GM12878 (cell line): ENCODE data around the gene DENND2C. TPM values are rescaled to one million over a fixed set of nuclear protein-coding genes. Genes with fewer than 3 reads are reported as not detected.

ENCODE experiments used
- ATAC-seq: fragments of 200-7000 bp; cut with Tn5 transposase; 3 replicates; pipeline ENCODE4 v1.9.1; 2020; ENCODE audit warnings: mild to moderate bottlenecking, moderate library complexity
- BruUV-seq: library from RNA; stranded (reverse); fragments of 400-500 nt; replicated peaks from 2 replicates; lab custom pipeline; 2021; lab: Mats Ljungman, UMichigan
- CTCF ChIA-PET: fragments of 300-600 bp; sonication (Branson Sonifier 250); formaldehyde crosslinking; extraction: SDS; loops from one replicate; lab custom pipeline; 2021; ENCODE audit warnings: inconsistent platforms; lab: Yijun Ruan, JAX
- POLR2A ChIA-PET: fragments of 350-600 bp; formaldehyde crosslinking; extraction: SDS; loops from one replicate; lab custom pipeline; 2021; ENCODE audit warnings: inconsistent platforms; lab: Charles Lee
- RAD21 ChIA-PET: fragments of 300-600 bp; sonication (Branson Sonifier 250); formaldehyde crosslinking; loops from one replicate; lab custom pipeline; 2023; ENCODE audit warnings: antibody characterized with exemption; ENCODE audit not compliant: unreplicated experiment; lab: Charles Lee
- SMC1A ChIA-PET: fragments of 300-600 bp; sonication (Branson Sonifier 250); formaldehyde crosslinking; loops from one replicate; lab custom pipeline; 2023; ENCODE audit not compliant: unreplicated experiment, uncharacterized antibody; lab: Charles Lee
- DNase-seq: peaks from one replicate; pipeline ENCODE4 v3.0.0-alpha.2; 2011; ENCODE audit warnings: low read depth, low spot score
- FAIRE-seq: peaks from 3 replicates; lab custom pipeline; 2011; peaks lifted over from hg19 to GRCh38; lab: Jason Lieb, UNC
- H2AFZ ChIP-seq: 2 replicates; pipeline ENCODE4 v1.6.0; 2011; ENCODE audit warnings: low read depth, low read length, control low read depth; ENCODE audit not compliant: control insufficient read depth
- H3K27ac ChIP-seq: 2 replicates; pipeline ENCODE4 v1.5.1; 2011; ENCODE audit warnings: control low read depth; ENCODE audit not compliant: control insufficient read depth, insufficient read depth
- H3K27me3 ChIP-seq, 2 experiments: replicated peaks in 1 of 2; 2 replicates each; pipeline versions ENCODE4 v1.6.0 to v1.6.1; 2011; ENCODE audit warnings: low read length in 1 of 2; ENCODE audit not compliant: control insufficient read depth in 2 of 2, insufficient read depth in 2 of 2
- H3K36me3 ChIP-seq, 2 experiments: 2 replicates each; pipeline ENCODE4 v1.5.1; 2011; ENCODE audit warnings: low read length in 1 of 2; ENCODE audit not compliant: control insufficient read depth in 2 of 2, insufficient read depth in 2 of 2
- H3K4me1 ChIP-seq: 2 replicates; pipeline ENCODE4 v1.6.1; 2011; ENCODE audit warnings: mild to moderate bottlenecking, low read length, moderate library complexity, mixed read lengths; ENCODE audit not compliant: control insufficient read depth, insufficient read depth
- H3K4me2 ChIP-seq: 2 replicates; pipeline ENCODE4 v1.6.0; 2011; ENCODE audit warnings: control low read depth; ENCODE audit not compliant: control insufficient read depth, insufficient read depth
- H3K4me3 ChIP-seq: fragments of 200-600 bp; sonication (generic); 2 replicates; pipeline ENCODE4 v1.5.1; 2016
- H3K79me2 ChIP-seq: 2 replicates; pipeline ENCODE4 v1.6.0; 2011; ENCODE audit warnings: low read length; ENCODE audit not compliant: control insufficient read depth, insufficient read depth
- H3K9ac ChIP-seq: 2 replicates; pipeline ENCODE4 v1.8.0; 2011; ENCODE audit warnings: low read length, control low read depth, mixed read lengths; ENCODE audit not compliant: control insufficient read depth, insufficient read depth
- H3K9me3 ChIP-seq: replicated peaks from 3 replicates; pipeline ENCODE4 v1.5.1; 2011; ENCODE audit warnings: mild to moderate bottlenecking, low read length; ENCODE audit not compliant: control insufficient read depth, insufficient read depth
- H4K20me1 ChIP-seq: 2 replicates; pipeline ENCODE4 v1.6.0; 2011; ENCODE audit not compliant: control insufficient read depth, insufficient read depth
- BCL11A ChIP-seq: IDR thresholded peaks from 2 replicates; pipeline ENCODE4 v1.6.1; 2011; ENCODE audit warnings: low read depth, low read length
- MTA3 ChIP-seq: IDR thresholded peaks from 2 replicates; pipeline ENCODE4 v1.6.1; 2012; ENCODE audit warnings: low read length, inconsistent platforms, borderline replicate concordance
- NFYB ChIP-seq: IDR thresholded peaks from 2 replicates; pipeline ENCODE4 v1.6.1; 2011; ENCODE audit warnings: low read depth, mild to moderate bottlenecking, low read length, improper control_type of control experiment, moderate library complexity; ENCODE audit not compliant: insufficient read depth
- NRF1 ChIP-seq: conservative IDR thresholded peaks from 2 replicates; pipeline ENCODE4 v1.6.1; 2011; ENCODE audit warnings: mild to moderate bottlenecking, low read depth, low read length, improper control_type of control experiment
- POLR2A ChIP-seq: IDR thresholded peaks from 2 replicates; pipeline ENCODE4 v1.6.1; 2011; ENCODE audit warnings: low read depth, mild to moderate bottlenecking, low read length
- RFX5 ChIP-seq: IDR thresholded peaks from 2 replicates; pipeline ENCODE4 v1.6.1; 2011; ENCODE audit warnings: low read depth, low read length, improper control_type of control experiment
- SMC3 ChIP-seq: IDR thresholded peaks from 2 replicates; pipeline ENCODE4 v1.6.1; 2011; ENCODE audit warnings: low read length, improper control_type of control experiment, borderline replicate concordance
- TARDBP ChIP-seq: IDR thresholded peaks from 2 replicates; pipeline ENCODE4 v1.6.1; 2016; ENCODE audit warnings: borderline replicate concordance
- ZBED1 ChIP-seq: IDR thresholded peaks from 2 replicates; pipeline ENCODE4 v1.6.1; 2016; ENCODE audit warnings: borderline replicate concordance
- in situ Hi-C: fragments of 300-500 bp; cut with MboI; formaldehyde crosslinking; loops from 9 replicates; pipeline ENCODE4 v1.14.3; 2018; ENCODE audit warnings: mixed read lengths
- intact Hi-C: fragments of 100-400 bp; cut with micrococcal nuclease; formaldehyde crosslinking; loops from one replicate; pipeline ENCODE4 v1.14.2; 2022; ENCODE audit not compliant: unreplicated experiment
- polyA plus RNA-seq, 11 experiments: library from polyadenylated mRNA; depleted of rRNA in 4 of 11; unstranded in 6 of 11; stranded (reverse) in 5 of 11; fragments of >200 nt; fragmentation: Nextera tagmentation in 4 of 11; fragmentation: Illumina TruSeq in 1 of 11; extraction: Ambion mirVana in 4 of 11; extraction: Trizol in 1 of 11; gene quantifications; 1 replicate in 1 of 11; 2 replicates in 10 of 11; pipeline versions ENCODE4 v1.2.1 to v1.2.3, GENCODE V29; 2011 to 2016; ENCODE audit warnings: inconsistent platforms in 2 of 11, missing spikeins in 2 of 11, low read depth in 1 of 11
- total RNA-seq, 4 experiments: library from RNA; depleted of rRNA in 3 of 4; stranded (reverse); fragments of >200 nt in 3 of 4; fragmentation: Illumina TruSeq in 1 of 4; extraction: Trizol in 1 of 4; gene quantifications; 2 replicates each; pipeline versions ENCODE4 v1.2.1 to v1.2.3, GENCODE V29; 2013 to 2021
- TF ChIP-seq, protein P1 (sequence below): IDR thresholded peaks from 2 replicates; pipeline ENCODE4 v1.6.1; 2012; ENCODE audit warnings: improper control_type of control experiment, low read depth, low read length; ENCODE audit not compliant: insufficient replicate concordance

Gene DENND2C
- total and polyA plus RNA-seq, 10 of the 15 experiments (the other 5 are each of a cell fraction or from before 2014, with no cell fraction given), result 0.01 to 0.10 (median 0.06) TPM; not detected in 3

DNA sequence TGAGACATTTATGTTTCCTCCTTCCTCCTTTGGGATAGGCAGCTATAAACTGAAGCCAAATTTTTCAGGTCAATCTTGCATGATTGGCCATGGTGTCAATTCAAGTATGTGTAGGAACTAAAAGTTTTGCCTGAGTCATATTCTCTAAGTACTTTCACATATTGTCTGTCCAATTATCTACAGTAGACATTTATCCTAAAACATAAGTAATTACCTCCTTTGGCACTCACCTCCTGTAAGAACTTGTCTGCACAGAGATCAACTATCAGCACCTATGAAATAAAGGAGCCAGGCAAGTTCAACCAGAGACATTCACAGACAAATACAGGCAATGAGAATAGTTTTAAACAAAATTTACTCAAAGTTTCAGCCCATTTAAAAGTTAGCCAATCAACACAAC, 74.2 kb downstream of the DENND2C start:
- Histone ChIP-seq H3K27me3 (no peaks in the 10 kb centered on the region), H3K36me3 (no peaks in the 10 kb centered on the region), H3K4me2 (no peak overlapping the region), H3K9ac (no peak overlapping the region), H3K9me3 (no peaks in the 10 kb centered on the region), H2AFZ (no peak overlapping the region)
- SMC1A ChIA-PET, result no interaction called here
- no TSS peak for BruUV-seq
- in situ Hi-C loops, result no loop called here
- ATAC-seq (no peak), DNase-seq (no peak)
- no peak for TF ChIP-seq POLR2A
- no peak for TF ChIP-seq RFX5
- no peak for TF ChIP-seq SMC3
- no peak for TF ChIP-seq NFYB
- TF ChIP-seq, protein P1, sequence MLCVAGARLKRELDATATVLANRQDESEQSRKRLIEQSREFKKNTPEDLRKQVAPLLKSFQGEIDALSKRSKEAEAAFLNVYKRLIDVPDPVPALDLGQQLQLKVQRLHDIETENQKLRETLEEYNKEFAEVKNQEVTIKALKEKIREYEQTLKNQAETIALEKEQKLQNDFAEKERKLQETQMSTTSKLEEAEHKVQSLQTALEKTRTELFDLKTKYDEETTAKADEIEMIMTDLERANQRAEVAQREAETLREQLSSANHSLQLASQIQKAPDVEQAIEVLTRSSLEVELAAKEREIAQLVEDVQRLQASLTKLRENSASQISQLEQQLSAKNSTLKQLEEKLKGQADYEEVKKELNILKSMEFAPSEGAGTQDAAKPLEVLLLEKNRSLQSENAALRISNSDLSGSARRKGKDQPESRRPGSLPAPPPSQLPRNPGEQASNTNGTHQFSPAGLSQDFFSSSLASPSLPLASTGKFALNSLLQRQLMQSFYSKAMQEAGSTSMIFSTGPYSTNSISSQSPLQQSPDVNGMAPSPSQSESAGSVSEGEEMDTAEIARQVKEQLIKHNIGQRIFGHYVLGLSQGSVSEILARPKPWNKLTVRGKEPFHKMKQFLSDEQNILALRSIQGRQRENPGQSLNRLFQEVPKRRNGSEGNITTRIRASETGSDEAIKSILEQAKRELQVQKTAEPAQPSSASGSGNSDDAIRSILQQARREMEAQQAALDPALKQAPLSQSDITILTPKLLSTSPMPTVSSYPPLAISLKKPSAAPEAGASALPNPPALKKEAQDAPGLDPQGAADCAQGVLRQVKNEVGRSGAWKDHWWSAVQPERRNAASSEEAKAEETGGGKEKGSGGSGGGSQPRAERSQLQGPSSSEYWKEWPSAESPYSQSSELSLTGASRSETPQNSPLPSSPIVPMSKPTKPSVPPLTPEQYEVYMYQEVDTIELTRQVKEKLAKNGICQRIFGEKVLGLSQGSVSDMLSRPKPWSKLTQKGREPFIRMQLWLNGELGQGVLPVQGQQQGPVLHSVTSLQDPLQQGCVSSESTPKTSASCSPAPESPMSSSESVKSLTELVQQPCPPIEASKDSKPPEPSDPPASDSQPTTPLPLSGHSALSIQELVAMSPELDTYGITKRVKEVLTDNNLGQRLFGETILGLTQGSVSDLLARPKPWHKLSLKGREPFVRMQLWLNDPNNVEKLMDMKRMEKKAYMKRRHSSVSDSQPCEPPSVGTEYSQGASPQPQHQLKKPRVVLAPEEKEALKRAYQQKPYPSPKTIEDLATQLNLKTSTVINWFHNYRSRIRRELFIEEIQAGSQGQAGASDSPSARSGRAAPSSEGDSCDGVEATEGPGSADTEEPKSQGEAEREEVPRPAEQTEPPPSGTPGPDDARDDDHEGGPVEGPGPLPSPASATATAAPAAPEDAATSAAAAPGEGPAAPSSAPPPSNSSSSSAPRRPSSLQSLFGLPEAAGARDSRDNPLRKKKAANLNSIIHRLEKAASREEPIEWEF, result no peak
- TF ChIP-seq TARDBP, result no peak
- no peak for TF ChIP-seq MTA3
- TF ChIP-seq NRF1, result no peak
- TF ChIP-seq BCL11A, result no peak
- TF ChIP-seq ZBED1, result no peak
- TF ChIP-seq, all 136 proteins: peak for 0
- Histone ChIP-seq H3K4me1 (no peaks in the 10 kb centered on the region), H3K4me3 (no peak overlapping the region), H4K20me1 (no peaks in the 10 kb centered on the region), H3K79me2 (no peaks in the 10 kb centered on the region), H3K27ac (no peak overlapping the region)
- POLR2A ChIA-PET, result no interaction called here
- intact Hi-C loops, result no loop called here
- RAD21 ChIA-PET, result no interaction called here
- CTCF ChIA-PET, result interaction anchor here (1.7 kb wide), 1 partner anchor 249 kb away, joined by 3 read pairs; no protein-coding TSS in a partner anchor
- no peak for FAIRE-seq
